Peyer's patch (tissue), 4 donors: ENCODE results near the gene GALNT13.

Experiments used
- POLR2A ChIP-seq, 2 donors: fragments of 450-650 bp; IDR thresholded peaks; one replicate each; pipeline ENCODE4 v1.5.1; 2017; ENCODE audit warnings: antibody characterized with exemption in 2 of 2, mild to moderate bottlenecking in 2 of 2, moderate library complexity in 2 of 2
- TF ChIP-seq, protein P1 (sequence below), 6 experiments: fragments of 450-650 bp in 4 of 6; fragments of 200-600 bp in 2 of 6; sonication (generic) in 1 of 6; IDR thresholded peaks; one replicate each; pipeline ENCODE4 v1.5.1; 2017 to 2019; ENCODE audit warnings: antibody characterized with exemption in 6 of 6, mild to moderate bottlenecking in 3 of 6, moderate library complexity in 1 of 6

DNA sequence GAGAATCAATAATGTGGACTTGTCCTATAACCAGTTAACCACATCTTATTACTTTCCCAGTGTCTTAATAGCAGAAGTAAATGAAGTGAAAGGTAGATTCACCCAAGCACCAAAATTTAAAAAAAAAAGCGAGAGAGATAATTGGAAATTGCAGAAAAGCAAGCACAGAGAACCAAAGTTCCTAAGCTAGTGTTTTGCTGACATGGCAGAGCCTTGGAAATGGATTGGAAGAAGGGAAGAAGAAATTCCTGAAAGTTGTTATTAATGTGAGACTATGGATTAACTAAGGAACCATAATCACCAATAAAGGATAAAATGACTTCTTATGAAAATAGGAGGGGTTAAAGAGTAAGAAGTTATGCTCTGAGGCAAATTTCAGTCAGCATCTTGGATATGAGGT lies 384.4 kb downstream of the GALNT13 start:
- TF ChIP-seq, protein P1, sequence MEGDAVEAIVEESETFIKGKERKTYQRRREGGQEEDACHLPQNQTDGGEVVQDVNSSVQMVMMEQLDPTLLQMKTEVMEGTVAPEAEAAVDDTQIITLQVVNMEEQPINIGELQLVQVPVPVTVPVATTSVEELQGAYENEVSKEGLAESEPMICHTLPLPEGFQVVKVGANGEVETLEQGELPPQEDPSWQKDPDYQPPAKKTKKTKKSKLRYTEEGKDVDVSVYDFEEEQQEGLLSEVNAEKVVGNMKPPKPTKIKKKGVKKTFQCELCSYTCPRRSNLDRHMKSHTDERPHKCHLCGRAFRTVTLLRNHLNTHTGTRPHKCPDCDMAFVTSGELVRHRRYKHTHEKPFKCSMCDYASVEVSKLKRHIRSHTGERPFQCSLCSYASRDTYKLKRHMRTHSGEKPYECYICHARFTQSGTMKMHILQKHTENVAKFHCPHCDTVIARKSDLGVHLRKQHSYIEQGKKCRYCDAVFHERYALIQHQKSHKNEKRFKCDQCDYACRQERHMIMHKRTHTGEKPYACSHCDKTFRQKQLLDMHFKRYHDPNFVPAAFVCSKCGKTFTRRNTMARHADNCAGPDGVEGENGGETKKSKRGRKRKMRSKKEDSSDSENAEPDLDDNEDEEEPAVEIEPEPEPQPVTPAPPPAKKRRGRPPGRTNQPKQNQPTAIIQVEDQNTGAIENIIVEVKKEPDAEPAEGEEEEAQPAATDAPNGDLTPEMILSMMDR (IDR thresholded peaks at IDR 0.05), result no peak
- no peak for TF ChIP-seq POLR2A (IDR thresholded peaks at IDR 0.05)
